K562 (cell line): ENCODE measurements around the gene CDC20. TPM values are rescaled to one million over a fixed set of nuclear protein-coding genes. Genes with fewer than 3 reads are reported as not detected.
A peak's percentile ranks its signal among the peaks of the same experiment; 100 is the strongest.

ENCODE experiments used
- ATF1 ChIP-seq, 2 experiments: fragments of 450-650 bp in 1 of 2; IDR thresholded peaks; 2 replicates each; pipeline ENCODE4 v1.6.1; 2016; ENCODE audit warnings: missing compliant biosample characterization in 1 of 2, missing genetic modification characterization in 1 of 2
- CBX3 ChIP-seq, 2 experiments: IDR thresholded peaks; 1 replicate in 1 of 2; 2 replicates in 1 of 2; pipeline ENCODE4 v1.6.1; 2012; ENCODE audit warnings: inconsistent platforms in 2 of 2, low read length in 2 of 2, borderline replicate concordance in 1 of 2, control low read depth in 1 of 2
- CEBPG ChIP-seq, 3 experiments: fragments of 200-800 bp in 1 of 3; sonication (Bioruptor generic) in 1 of 3; sonication (generic) in 1 of 3; formaldehyde crosslinking in 1 of 3; IDR thresholded peaks in 2 of 3; conservative IDR thresholded peaks in 1 of 3; 2 replicates each; pipeline versions ENCODE4 v1.6.1 to v1.8.0; 2016 to 2022; ENCODE audit warnings: missing compliant biosample characterization in 2 of 3, missing genetic modification characterization in 2 of 3, mild to moderate bottlenecking in 1 of 3, missing genetic modification reagents in 1 of 3
- FIP1L1 ChIP-seq: fragments of 200-400 bp; formaldehyde crosslinking; IDR thresholded peaks from 2 replicates; pipeline ENCODE4 v1.6.1; 2018; ENCODE audit warnings: mild to moderate bottlenecking, low read depth, low read length; ENCODE audit not compliant: poor library complexity, severe bottlenecking
- HDAC6 ChIP-seq: IDR thresholded peaks from 2 replicates; pipeline ENCODE4 v1.6.1; 2012; ENCODE audit warnings: low read depth, mild to moderate bottlenecking, control low read depth, inconsistent platforms, low read length, moderate library complexity
- KHSRP ChIP-seq: fragments of 450-650 bp; IDR thresholded peaks from 2 replicates; pipeline ENCODE4 v1.6.1; 2017
- LEF1 ChIP-seq: fragments of 450-650 bp; IDR thresholded peaks from 2 replicates; pipeline ENCODE4 v1.6.1; 2016; ENCODE audit warnings: mild to moderate bottlenecking
- MECOM ChIP-seq: fragments of 250-450 bp; sonication (Bioruptor Pico); IDR thresholded peaks from 2 replicates; pipeline ENCODE4 v1.8.0; 2022; ENCODE audit warnings: inconsistent platforms
- NRF1 ChIP-seq, 2 experiments: fragments of 450-650 bp; IDR thresholded peaks in 1 of 2; conservative IDR thresholded peaks in 1 of 2; 2 replicates each; pipeline ENCODE4 v1.6.1; 2014; ENCODE audit warnings: mild to moderate bottlenecking in 2 of 2
- NUFIP1 ChIP-seq: fragments of 450-650 bp; IDR thresholded peaks from 2 replicates; pipeline ENCODE4 v1.6.1; 2018; ENCODE audit not compliant: partially characterized antibody
- PTTG1 ChIP-seq: fragments of 450-650 bp; IDR thresholded peaks from 2 replicates; pipeline ENCODE4 v1.6.1; 2016; ENCODE audit warnings: low read depth, mild to moderate bottlenecking, missing genetic modification characterization, missing compliant biosample characterization
- RBM25 ChIP-seq: fragments of 200-400 bp; formaldehyde crosslinking; IDR thresholded peaks from 2 replicates; pipeline ENCODE4 v1.6.1; 2018; ENCODE audit warnings: low read length, low read depth, moderate library complexity; ENCODE audit not compliant: severe bottlenecking
- RERE ChIP-seq: sonication (generic); formaldehyde crosslinking; IDR thresholded peaks from 2 replicates; pipeline ENCODE4 v1.8.0; 2023; ENCODE audit warnings: missing genetic modification reagents, mild to moderate bottlenecking, borderline replicate concordance
- RNF219 ChIP-seq: fragments of 250-450 bp; sonication (Bioruptor Pico); IDR thresholded peaks from 2 replicates; pipeline ENCODE4 v1.5.0; 2022; ENCODE audit warnings: mild to moderate bottlenecking
- SOX6 ChIP-seq: fragments of 450-650 bp; IDR thresholded peaks from 2 replicates; pipeline ENCODE4 v1.6.1; 2014; ENCODE audit warnings: mild to moderate bottlenecking
- TAF9B ChIP-seq: fragments of 450-650 bp; IDR thresholded peaks from 2 replicates; pipeline ENCODE4 v1.6.1; 2018; ENCODE audit warnings: mild to moderate bottlenecking; ENCODE audit not compliant: partially characterized antibody
- TEAD1 ChIP-seq, 2 experiments: fragments of 450-650 bp in 1 of 2; sonication (generic) in 1 of 2; formaldehyde crosslinking; IDR thresholded peaks; 2 replicates each; pipeline versions ENCODE4 v1.4.0 to v1.8.0; 2020 to 2022; ENCODE audit warnings: mild to moderate bottlenecking in 2 of 2, missing genetic modification reagents in 1 of 2
- ZNF12 ChIP-seq: sonication (generic); formaldehyde crosslinking; IDR thresholded peaks from 2 replicates; pipeline ENCODE4 v1.4.0; 2020; ENCODE audit warnings: mild to moderate bottlenecking, missing genetic modification reagents
- ZNF583 ChIP-seq: fragments of 250-450 bp; sonication (Bioruptor Pico); IDR thresholded peaks from 2 replicates; pipeline ENCODE4 v1.4.0; 2020
- polyA plus RNA-seq, 8 experiments: library from polyadenylated mRNA; depleted of rRNA in 4 of 8; stranded (reverse) in 5 of 8; unstranded in 3 of 8; fragments of >200 nt; fragmentation: Nextera tagmentation in 2 of 8; fragmentation: Illumina TruSeq in 1 of 8; extraction: Ambion mirVana in 2 of 8; extraction: Trizol in 1 of 8; gene quantifications; 2 replicates each; pipeline versions ENCODE4 v1.2.1 to v1.2.3, GENCODE V29; 2011 to 2014; ENCODE audit warnings: inconsistent platforms in 1 of 8, missing spikeins in 1 of 8
- total RNA-seq, 7 experiments: library from RNA; depleted of rRNA in 6 of 7; stranded (reverse); fragments of >200 nt in 6 of 7; fragmentation: Illumina TruSeq in 2 of 7; extraction: Trizol in 2 of 7; gene quantifications; 2 replicates each; pipeline versions ENCODE4 v1.2.1 to v1.2.3, GENCODE V29; 2011 to 2021; ENCODE audit warnings: low replicate concordance in 1 of 7

The CDC20 gene
- total and polyA plus RNA-seq, 9 of the 15 experiments (the other 6 are each of a cell fraction or from before 2014, with no cell fraction given) = 45.2 to 224 (median 121) TPM

- TF ChIP-seq RBM25 (peak; percentile 81), TAF9B (peak; percentile 94), FIP1L1 (peak; percentile 84), MECOM (CRISPR knock-in tag) (0 out of 2 replicates have a peak, but pooled peaks have one; percentile 30), ATF1 (CRISPR knock-in tag; IDR thresholded peaks at IDR 0.05) (no peak), ATF1 (tag; IDR thresholded peaks at IDR 0.05) (peak; percentile 94), LEF1 (peak; percentile 50; the same call in 1 of the 2 replicates), RERE (CRISPR knock-in tag) (no peak), PTTG1 (tag) (no peak), NRF1 (conservative IDR thresholded peaks at IDR 0.05 in 1 of 2, IDR thresholded peaks at IDR 0.05 in 1 of 2) (peak; percentile 79 to 85), NUFIP1 (no peak), CBX3 (IDR thresholded peaks at IDR 0.05; ENCODE audit: borderline replicate concordance in 1 of 2, low read length in 2 of 2) (no peak), TEAD1 (CRISPR knock-in tag; IDR thresholded peaks at IDR 0.05) (peak in 1 of 2 experiments; percentile 24; a peak in 1 of 4 replicates), KHSRP (0 out of 2 replicates have a peak, but pooled peaks have one; percentile 32), RNF219 (CRISPR knock-in tag) (no peak), HDAC6 (no peak), SOX6 (peak; percentile 46), CEBPG (CRISPR knock-in tag; IDR thresholded peaks at IDR 0.05) (peak; percentile 85; the same call in 1 of the 2 replicates), CEBPG (tag; conservative IDR thresholded peaks at IDR 0.05 in 1 of 2, IDR thresholded peaks at IDR 0.05 in 1 of 2) (peak in 1 of 2 experiments; percentile 39; a peak in 1 of 4 replicates), ZNF583 (CRISPR knock-in tag) (no peak), ZNF12 (CRISPR knock-in tag) (peak; percentile 12; the same call in 1 of the 2 replicates)
Measured at GRCh38 chr1:43389326-43390313, 30.8 kb downstream of the CDC20 start, which contains the start of the genes MED8 and SZT2 (continued).
